Neural crest cell (in vitro differentiated cells): Measurements from ENCODE around the gene NUDCD2. TPM values are rescaled to one million over a fixed set of nuclear protein-coding genes. Genes with fewer than 3 reads are reported as not detected.
A peak's percentile ranks its signal among the peaks of the same experiment; 100 is the strongest.

Experiments
- DNase-seq: peaks from one replicate; pipeline ENCODE4 v3.0.0; 2021; ENCODE audit warnings: low read depth, mixed read lengths, low spot score
- H3K27ac Mint-ChIP-seq: one replicate; pipeline ENCODE4 v1.8.0; 2021; ENCODE audit warnings: mild to moderate bottlenecking, mixed read lengths; ENCODE audit not compliant: unreplicated experiment
- H3K27me3 Mint-ChIP-seq: 2 replicates; pipeline ENCODE4 v1.8.0; 2021; ENCODE audit warnings: low read depth, mild to moderate bottlenecking, mixed read lengths
- H3K36me3 Mint-ChIP-seq: 2 replicates; pipeline ENCODE4 v1.8.0; 2021; ENCODE audit warnings: low read depth, mild to moderate bottlenecking, mixed read lengths
- H3K4me1 Mint-ChIP-seq: 2 replicates; pipeline ENCODE4 v1.8.0; 2021; ENCODE audit warnings: mixed read lengths
- H3K4me3 Mint-ChIP-seq: one replicate; pipeline ENCODE4 v1.8.0; 2021; ENCODE audit warnings: mild to moderate bottlenecking, mixed read lengths
- H3K9me3 Mint-ChIP-seq: 2 replicates; pipeline ENCODE4 v1.8.0; 2021; ENCODE audit warnings: mixed read lengths
- total RNA-seq: library from RNA; stranded (reverse); gene quantifications from 2 replicates; pipeline ENCODE4 v1.2.1, GENCODE V29; 2021
- TF ChIP-seq, protein P1 (sequence below): fragments of 200-600 bp; sonication (generic); conservative IDR thresholded peaks from 2 replicates; pipeline ENCODE4 v1.5.0; 2021; ENCODE audit warnings: antibody characterized with exemption, mild to moderate bottlenecking

The NUDCD2 gene
- total RNA-seq, 1 donor from 2014 or later, result 40.7 TPM

GRCh38 chr5:163498886-163499285 lies 39.0 kb upstream of the NUDCD2 start:
- Mint-ChIP-seq H3K27me3 (no peaks in the 10 kb centered on the region), H3K27ac (no peak overlapping the region), H3K9me3 (peaks cover 8% of the 10 kb centered on the region)

DNA sequence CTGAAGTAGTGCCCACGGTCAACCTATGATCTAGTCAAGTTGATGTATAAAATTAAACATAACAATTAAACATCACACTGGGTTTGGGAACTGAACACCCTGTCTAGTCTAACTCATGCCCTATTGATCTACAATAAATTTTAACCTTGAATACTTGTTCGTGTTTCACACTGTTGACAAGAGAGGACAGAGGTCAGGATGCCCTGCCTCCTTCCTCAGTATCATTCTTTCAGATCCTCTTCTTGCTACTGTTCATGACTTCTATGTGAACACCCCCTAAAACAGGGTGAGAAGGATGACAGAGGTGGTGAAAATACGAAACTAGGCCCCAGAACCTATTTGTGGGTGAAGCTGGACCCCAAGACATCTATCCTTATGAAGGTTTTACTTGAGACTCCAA lies 37.4 kb upstream of the NUDCD2 start:
- TF ChIP-seq, protein P1, sequence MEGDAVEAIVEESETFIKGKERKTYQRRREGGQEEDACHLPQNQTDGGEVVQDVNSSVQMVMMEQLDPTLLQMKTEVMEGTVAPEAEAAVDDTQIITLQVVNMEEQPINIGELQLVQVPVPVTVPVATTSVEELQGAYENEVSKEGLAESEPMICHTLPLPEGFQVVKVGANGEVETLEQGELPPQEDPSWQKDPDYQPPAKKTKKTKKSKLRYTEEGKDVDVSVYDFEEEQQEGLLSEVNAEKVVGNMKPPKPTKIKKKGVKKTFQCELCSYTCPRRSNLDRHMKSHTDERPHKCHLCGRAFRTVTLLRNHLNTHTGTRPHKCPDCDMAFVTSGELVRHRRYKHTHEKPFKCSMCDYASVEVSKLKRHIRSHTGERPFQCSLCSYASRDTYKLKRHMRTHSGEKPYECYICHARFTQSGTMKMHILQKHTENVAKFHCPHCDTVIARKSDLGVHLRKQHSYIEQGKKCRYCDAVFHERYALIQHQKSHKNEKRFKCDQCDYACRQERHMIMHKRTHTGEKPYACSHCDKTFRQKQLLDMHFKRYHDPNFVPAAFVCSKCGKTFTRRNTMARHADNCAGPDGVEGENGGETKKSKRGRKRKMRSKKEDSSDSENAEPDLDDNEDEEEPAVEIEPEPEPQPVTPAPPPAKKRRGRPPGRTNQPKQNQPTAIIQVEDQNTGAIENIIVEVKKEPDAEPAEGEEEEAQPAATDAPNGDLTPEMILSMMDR, result no peak
- peaks cover 15% of the 10 kb centered on the region for H3K36me3 Mint-ChIP-seq
- no peak overlapping the region for H3K27ac Mint-ChIP-seq
- H3K27me3 Mint-ChIP-seq, result no peaks in the 10 kb centered on the region
- no peak for DNase-seq
- peaks cover under 1% of the 10 kb centered on the region for H3K4me1 Mint-ChIP-seq
- peaks cover 8% of the 10 kb centered on the region for H3K9me3 Mint-ChIP-seq
- no peak overlapping the region for H3K4me3 Mint-ChIP-seq

More at GRCh38 chr5:163498886-163499285, 39.0 kb upstream of the NUDCD2 start:
- Mint-ChIP-seq H3K4me3 (no peak overlapping the region), H3K4me1 (peaks cover 9% of the 10 kb centered on the region), H3K36me3 (peaks cover 6% of the 10 kb centered on the region)
- no peak for DNase-seq
- TF ChIP-seq, protein P1, result no peak

DNA sequence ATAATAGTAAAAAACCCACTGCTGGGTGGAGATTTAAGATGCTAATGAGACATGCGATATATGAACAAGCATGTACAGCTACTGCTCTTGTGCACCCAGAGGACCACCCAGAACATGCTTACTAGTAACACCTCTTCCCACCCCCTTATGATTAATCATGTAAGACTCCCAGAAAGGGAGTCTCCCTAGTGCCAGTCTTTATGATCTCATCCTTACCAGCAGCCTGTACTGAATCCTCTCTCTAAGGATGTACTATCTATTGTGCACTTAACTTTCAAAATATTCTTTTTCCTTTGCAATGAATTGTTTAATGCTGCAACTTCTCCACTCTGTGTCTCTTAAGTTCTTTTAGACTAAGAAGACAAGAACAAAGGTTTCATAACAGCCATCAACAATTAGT lies 36.4 kb upstream of the NUDCD2 start:
- H3K9me3 Mint-ChIP-seq, result peaks cover 8% of the 10 kb centered on the region
- DNase-seq, result no peak
- TF ChIP-seq, protein P1, result no peak
- no peaks in the 10 kb centered on the region for H3K27me3 Mint-ChIP-seq
- H3K4me1 Mint-ChIP-seq, result no peaks in the 10 kb centered on the region
- no peak overlapping the region for H3K27ac Mint-ChIP-seq
- H3K36me3 Mint-ChIP-seq, result peaks cover 16% of the 10 kb centered on the region
- H3K4me3 Mint-ChIP-seq, result no peak overlapping the region

- H3K9me3 Mint-ChIP-seq, result peaks cover 12% of the 10 kb centered on the region
- no peaks in the 10 kb centered on the region for H3K27me3 Mint-ChIP-seq
- peak overlapping the region; percentile 50 for H3K27ac Mint-ChIP-seq
- no peak for DNase-seq
- peaks cover 45% of the 10 kb centered on the region for H3K36me3 Mint-ChIP-seq
- TF ChIP-seq, protein P1, result no peak
- no peak overlapping the region for H3K4me3 Mint-ChIP-seq
- H3K4me1 Mint-ChIP-seq, result peaks cover 12% of the 10 kb centered on the region
Measured at GRCh38 chr5:163489745-163490075, 29.8 kb upstream of the NUDCD2 start.

GRCh38 chr5:163489055-163489744 lies 29.3 kb upstream of the NUDCD2 start:
- TF ChIP-seq, protein P1, result no peak
- H3K9me3 Mint-ChIP-seq, result peaks cover 12% of the 10 kb centered on the region

GRCh38 chr5:163478982-163479271 lies 19.0 kb upstream of the NUDCD2 start:
- H3K4me1 Mint-ChIP-seq, result no peaks in the 10 kb centered on the region
- H3K9me3 Mint-ChIP-seq, result no peaks in the 10 kb centered on the region
- DNase-seq, result no peak
- H3K4me3 Mint-ChIP-seq, result no peak overlapping the region
- TF ChIP-seq, protein P1, result no peak
- H3K27ac Mint-ChIP-seq, result no peak overlapping the region
- H3K27me3 Mint-ChIP-seq, result no peaks in the 10 kb centered on the region
- H3K36me3 Mint-ChIP-seq, result peaks cover 17% of the 10 kb centered on the region

More at GRCh38 chr5:163489055-163489744, 29.3 kb upstream of the NUDCD2 start:
- Mint-ChIP-seq H3K27me3 (no peaks in the 10 kb centered on the region), H3K36me3 (peaks cover 49% of the 10 kb centered on the region), H3K4me3 (no peak overlapping the region), H3K4me1 (peaks cover 12% of the 10 kb centered on the region), H3K27ac (peak overlapping the region; percentile 50)
- DNase-seq, result no peak
